Activated T-helper 2 cell treated with anti-CD3 and anti-CD28 coated beads, Interferon-gamma antibody, Interleukin-2, Interleukin-4, amounts not matched to agents 10 μg/mL and 5 μg/mL and 100 μg/mL, durations not matched to agents 14 hours and 24 hours and 36 hours (primary cell): ENCODE results near the gene ZBTB20. TPM values are rescaled to one million over a fixed set of nuclear protein-coding genes. Genes with fewer than 3 reads are reported as not detected.
"Not testable (repeated sequence)": the region's sequence is repeated elsewhere in the genome, so short reads cannot be mapped to it uniquely, and the experiment has no call there.

Experiments
- DNase-seq: peaks from one replicate; pipeline ENCODE4 v3.0.0; 2021; ENCODE audit warnings: low spot score
- H3K27ac Mint-ChIP-seq: one replicate; pipeline ENCODE4 v1.8.0; 2021; ENCODE audit warnings: mixed read lengths
- H3K27me3 Mint-ChIP-seq: one replicate; pipeline ENCODE4 v1.8.0; 2021; ENCODE audit warnings: low read depth, mixed read lengths
- H3K36me3 Mint-ChIP-seq: one replicate; pipeline ENCODE4 v1.8.0; 2021; ENCODE audit warnings: low read depth, mixed read lengths
- H3K4me1 Mint-ChIP-seq: one replicate; pipeline ENCODE4 v1.8.0; 2021; ENCODE audit warnings: low read depth, mixed read lengths
- H3K4me3 Mint-ChIP-seq: one replicate; pipeline ENCODE4 v1.8.0; 2021; ENCODE audit warnings: low read depth, mild to moderate bottlenecking, moderate library complexity, mixed read lengths
- H3K9me3 Mint-ChIP-seq: one replicate; pipeline ENCODE4 v1.8.0; 2021; ENCODE audit warnings: mixed read lengths
- intact Hi-C: fragments of 100-400 bp; cut with micrococcal nuclease; formaldehyde crosslinking; loops from one replicate; pipeline ENCODE4 v1.15.1; 2023
- total RNA-seq: library from RNA; stranded (reverse); gene quantifications from 2 replicates; pipeline ENCODE4 v1.2.3, GENCODE V29; 2022

ZBTB20 gene
- total RNA-seq, 1 donor from 2014 or later = 3.3 TPM

GRCh38 chr3:114834175-114834940, 312.7 kb downstream of the ZBTB20 start:
- DNase-seq = no peak
- H3K4me1 Mint-ChIP-seq = no peaks in the 10 kb centered on the region
- H3K4me3 Mint-ChIP-seq = no peak overlapping the region
- intact Hi-C loops = no loop called here
- H3K36me3 Mint-ChIP-seq = no peaks in the 10 kb centered on the region
- no peak overlapping the region for H3K27ac Mint-ChIP-seq
- no peaks in the 10 kb centered on the region for H3K27me3 Mint-ChIP-seq
- no peaks in the 10 kb centered on the region for H3K9me3 Mint-ChIP-seq

GRCh38 chr3:114831861-114832260, 315.2 kb downstream of the ZBTB20 start:
- H3K4me1 Mint-ChIP-seq = no peaks in the 10 kb centered on the region
- H3K27ac Mint-ChIP-seq = no peak overlapping the region
- H3K9me3 Mint-ChIP-seq = no peaks in the 10 kb centered on the region
- no peak for DNase-seq
- no peaks in the 10 kb centered on the region for H3K27me3 Mint-ChIP-seq
- H3K4me3 Mint-ChIP-seq = no peak overlapping the region
- H3K36me3 Mint-ChIP-seq = no peaks in the 10 kb centered on the region
- intact Hi-C loops = no loop called here

GRCh38 chr3:114830652-114831051, 316.4 kb downstream of the ZBTB20 start:
- Mint-ChIP-seq H3K9me3 (no peaks in the 10 kb centered on the region), H3K4me3 (no peak overlapping the region), H3K4me1 (no peaks in the 10 kb centered on the region), H3K27ac (no peak overlapping the region), H3K36me3 (no peaks in the 10 kb centered on the region), H3K27me3 (no peaks in the 10 kb centered on the region)
- intact Hi-C loops = no loop called here
- DNase-seq = no peak

- no peak overlapping the region for H3K4me3 Mint-ChIP-seq
- no peak for DNase-seq
- H3K27me3 Mint-ChIP-seq = no peaks in the 10 kb centered on the region
- H3K36me3 Mint-ChIP-seq = no peaks in the 10 kb centered on the region
- intact Hi-C loops = no loop called here
- no peaks in the 10 kb centered on the region for H3K9me3 Mint-ChIP-seq
- H3K4me1 Mint-ChIP-seq = no peaks in the 10 kb centered on the region
- H3K27ac Mint-ChIP-seq = no peak overlapping the region
Measured at GRCh38 chr3:114829783-114830182, 317.3 kb downstream of the ZBTB20 start.

- H3K27ac Mint-ChIP-seq = no peak overlapping the region
- no peaks in the 10 kb centered on the region for H3K27me3 Mint-ChIP-seq
- H3K36me3 Mint-ChIP-seq = no peaks in the 10 kb centered on the region
- DNase-seq = no peak
- intact Hi-C loops = loop anchor here (2.0 kb wide), 1 partner anchor 341 kb away; no protein-coding TSS in a partner anchor
- H3K4me3 Mint-ChIP-seq = no peak overlapping the region
- no peaks in the 10 kb centered on the region for H3K4me1 Mint-ChIP-seq
- no peaks in the 10 kb centered on the region for H3K9me3 Mint-ChIP-seq
Measured at GRCh38 chr3:114827495-114827894, 319.6 kb downstream of the ZBTB20 start.

- no peaks in the 10 kb centered on the region for H3K36me3 Mint-ChIP-seq
- intact Hi-C loops = no loop called here
- no peaks in the 10 kb centered on the region for H3K4me1 Mint-ChIP-seq
- no peaks in the 10 kb centered on the region for H3K27me3 Mint-ChIP-seq
- no peak for DNase-seq
- H3K9me3 Mint-ChIP-seq = no peaks in the 10 kb centered on the region
- no peak overlapping the region for H3K4me3 Mint-ChIP-seq
- no peak overlapping the region for H3K27ac Mint-ChIP-seq
Measured at GRCh38 chr3:114824014-114824413, 323.1 kb downstream of the ZBTB20 start.

- no peaks in the 10 kb centered on the region for H3K4me1 Mint-ChIP-seq
- DNase-seq = no peak
- no peaks in the 10 kb centered on the region for H3K9me3 Mint-ChIP-seq
- H3K4me3 Mint-ChIP-seq = no peak overlapping the region
- intact Hi-C loops = no loop called here
- H3K27me3 Mint-ChIP-seq = no peaks in the 10 kb centered on the region
- no peaks in the 10 kb centered on the region for H3K36me3 Mint-ChIP-seq
- H3K27ac Mint-ChIP-seq = no peak overlapping the region
Measured at GRCh38 chr3:114823061-114823460, 324.0 kb downstream of the ZBTB20 start.

- H3K27me3 Mint-ChIP-seq = no peaks in the 10 kb centered on the region
- intact Hi-C loops = no loop called here
- no peaks in the 10 kb centered on the region for H3K4me1 Mint-ChIP-seq
- no peak overlapping the region for H3K27ac Mint-ChIP-seq
- no peak for DNase-seq
- H3K4me3 Mint-ChIP-seq = no peak overlapping the region
- no peaks in the 10 kb centered on the region for H3K36me3 Mint-ChIP-seq
- H3K9me3 Mint-ChIP-seq = no peaks in the 10 kb centered on the region
Measured at GRCh38 chr3:114816052-114816451, 331.0 kb downstream of the ZBTB20 start.

GRCh38 chr3:114812541-114813238, 334.4 kb downstream of the ZBTB20 start:
- H3K4me1 Mint-ChIP-seq, H3K36me3 Mint-ChIP-seq, DNase-seq, H3K27me3 Mint-ChIP-seq, H3K4me3 Mint-ChIP-seq, H3K9me3 Mint-ChIP-seq, H3K27ac Mint-ChIP-seq, intact Hi-C loops: not testable (repeated sequence)

- H3K4me3 Mint-ChIP-seq = no peak overlapping the region
- no peaks in the 10 kb centered on the region for H3K36me3 Mint-ChIP-seq
- no peaks in the 10 kb centered on the region for H3K27me3 Mint-ChIP-seq
- H3K4me1 Mint-ChIP-seq = peaks cover 8% of the 10 kb centered on the region
- DNase-seq = no peak
- intact Hi-C loops = no loop called here
- no peaks in the 10 kb centered on the region for H3K9me3 Mint-ChIP-seq
- no peak overlapping the region for H3K27ac Mint-ChIP-seq
Measured at GRCh38 chr3:114809668-114810413, 337.2 kb downstream of the ZBTB20 start.

- Mint-ChIP-seq H3K9me3 (no peaks in the 10 kb centered on the region), H3K4me3 (no peak overlapping the region), H3K27me3 (no peaks in the 10 kb centered on the region), H3K27ac (no peak overlapping the region), H3K4me1 (peaks cover 2% of the 10 kb centered on the region), H3K36me3 (no peaks in the 10 kb centered on the region)
- no peak for DNase-seq
- intact Hi-C loops = no loop called here
Measured at GRCh38 chr3:114804099-114804498, 343.0 kb downstream of the ZBTB20 start.

- Mint-ChIP-seq H3K27me3 (no peaks in the 10 kb centered on the region), H3K4me1 (peaks cover 2% of the 10 kb centered on the region), H3K4me3 (no peak overlapping the region), H3K9me3 (no peaks in the 10 kb centered on the region), H3K27ac (no peak overlapping the region), H3K36me3 (no peaks in the 10 kb centered on the region)
- intact Hi-C loops = no loop called here
- no peak for DNase-seq
Measured at GRCh38 chr3:114803042-114803695, 343.9 kb downstream of the ZBTB20 start.
